GM19324 (cell line): ENCODE measurements around the gene P3H4.

ENCODE experiments used
- ATAC-seq: cut with Tn5 transposase; IDR thresholded peaks from one replicate; pipeline ENCODE4 v1.9.1; 2021; ENCODE audit warnings: mild to moderate bottlenecking, moderate library complexity; ENCODE audit not compliant: unreplicated experiment, low FRiP score

Gene P3H4

DNA sequence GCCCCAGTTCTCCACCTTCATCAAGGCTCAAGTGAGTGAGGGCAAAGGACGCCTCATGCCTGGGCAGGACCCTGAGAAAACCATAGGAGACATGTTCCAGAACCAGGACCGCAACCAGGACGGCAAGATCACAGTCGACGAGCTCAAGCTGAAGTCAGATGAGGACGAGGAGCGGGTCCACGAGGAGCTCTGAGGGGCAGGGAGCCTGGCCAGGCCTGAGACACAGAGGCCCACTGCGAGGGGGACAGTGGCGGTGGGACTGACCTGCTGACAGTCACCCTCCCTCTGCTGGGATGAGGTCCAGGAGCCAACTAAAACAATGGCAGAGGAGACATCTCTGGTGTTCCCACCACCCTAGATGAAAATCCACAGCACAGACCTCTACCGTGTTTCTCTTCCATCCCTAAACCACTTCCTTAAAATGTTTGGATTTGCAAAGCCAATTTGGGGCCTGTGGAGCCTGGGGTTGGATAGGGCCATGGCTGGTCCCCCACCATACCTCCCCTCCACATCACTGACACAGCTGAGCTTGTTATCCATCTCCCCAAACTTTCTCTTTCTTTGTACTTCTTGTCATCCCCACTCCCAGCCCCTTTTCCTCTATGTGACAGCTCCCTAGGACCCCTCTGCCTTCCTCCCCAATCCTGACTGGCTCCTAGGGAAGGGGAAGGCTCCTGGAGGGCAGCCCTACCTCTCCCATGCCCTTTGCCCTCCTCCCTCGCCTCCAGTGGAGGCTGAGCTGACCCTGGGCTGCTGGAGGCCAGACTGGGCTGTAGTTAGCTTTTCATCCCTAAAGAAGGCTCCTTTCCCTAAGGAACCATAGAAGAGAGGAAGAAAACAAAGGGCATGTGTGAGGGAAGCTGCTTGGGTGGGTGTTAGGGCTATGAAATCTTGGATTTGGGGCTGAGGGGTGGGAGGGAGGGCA is 10.7 kb upstream of the P3H4 start:
- no peak for ATAC-seq

DNA sequence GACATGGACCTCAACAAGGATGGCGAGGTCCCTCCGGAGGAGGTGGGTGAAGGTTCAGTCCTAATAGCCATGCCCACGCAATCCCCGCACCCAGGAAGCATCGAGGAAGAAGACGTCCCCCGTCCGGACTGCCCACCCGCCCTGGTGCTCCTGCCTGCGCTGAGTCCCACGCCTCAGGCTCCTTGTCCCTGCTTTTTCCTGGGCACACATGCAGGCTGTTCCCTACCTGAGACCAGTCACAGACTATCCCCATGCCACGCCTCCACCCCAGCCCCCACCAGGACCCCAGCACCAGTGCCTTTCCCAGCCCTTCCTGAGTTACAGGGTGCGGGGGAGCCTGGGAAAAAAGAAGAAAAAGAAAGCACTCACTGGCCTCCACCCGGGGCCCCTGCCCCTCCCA is 10.0 kb upstream of the P3H4 start:
- ATAC-seq: no peak

DNA sequence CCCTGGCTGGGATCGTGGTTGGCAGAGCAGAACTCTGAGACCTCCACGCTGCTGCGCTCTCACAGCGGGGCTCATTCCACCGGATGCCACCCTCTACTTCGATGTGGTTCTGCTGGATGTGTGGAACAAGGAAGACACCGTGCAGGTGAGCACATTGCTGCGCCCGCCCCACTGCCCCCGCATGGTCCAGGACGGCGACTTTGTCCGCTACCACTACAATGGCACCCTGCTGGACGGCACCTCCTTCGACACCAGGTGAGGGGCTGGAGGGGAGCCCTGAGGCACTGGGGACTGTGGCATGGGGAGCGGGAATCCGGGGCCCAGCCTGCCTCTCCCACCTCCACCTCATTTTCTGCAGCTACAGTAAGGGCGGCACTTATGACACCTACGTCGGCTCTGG is 6.3 kb upstream of the P3H4 start:
- ATAC-seq: no peak

DNA sequence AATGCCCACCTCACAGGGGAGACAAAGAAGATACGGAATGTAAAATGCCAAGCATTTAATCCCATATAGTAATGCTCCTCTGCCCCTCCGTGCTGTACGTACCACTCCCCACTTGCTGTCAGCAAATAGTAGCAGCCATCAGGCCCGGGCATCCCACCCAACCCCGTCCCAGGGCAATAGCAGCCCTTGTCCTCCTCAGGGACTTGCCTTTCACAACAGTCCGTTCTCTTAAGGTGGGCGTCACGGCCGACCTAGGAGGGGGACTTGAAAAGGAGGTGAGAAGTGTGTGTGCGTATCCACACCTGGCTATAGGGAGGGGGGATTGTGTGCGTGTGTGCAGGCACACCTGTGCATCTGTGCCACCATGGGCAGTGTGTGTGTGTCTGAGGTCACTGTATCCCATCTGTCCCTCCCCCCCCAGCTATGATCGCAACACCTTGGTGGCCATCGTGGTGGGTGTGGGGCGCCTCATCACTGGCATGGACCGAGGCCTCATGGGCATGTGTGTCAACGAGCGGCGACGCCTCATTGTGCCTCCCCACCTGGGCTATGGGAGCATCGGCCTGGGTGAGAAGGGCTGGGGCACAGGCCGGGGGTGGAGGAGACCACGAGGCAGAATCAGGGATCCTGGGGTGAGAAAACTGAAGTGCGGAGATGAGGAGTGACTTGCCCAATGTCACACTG is 5.0 kb upstream of the P3H4 start:
- ATAC-seq: no peak

DNA sequence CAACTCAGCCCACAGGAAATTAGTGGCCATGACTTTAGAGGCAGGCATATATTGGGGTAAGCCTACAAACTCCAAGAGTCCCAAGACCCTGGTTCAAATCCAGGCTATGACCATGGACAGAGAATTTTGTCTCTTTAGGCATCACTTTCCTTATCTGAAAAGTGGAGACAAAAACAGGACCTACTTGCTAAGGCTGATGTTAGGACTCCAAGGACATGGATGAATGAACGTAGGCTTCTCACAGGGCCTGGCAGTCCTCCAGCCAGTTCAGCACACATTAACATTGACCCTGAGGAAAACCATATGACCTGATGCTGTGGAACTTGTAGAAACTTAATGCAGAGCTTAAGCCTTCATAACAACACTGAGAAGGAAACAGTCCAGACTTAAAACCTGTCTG is 2.4 kb upstream of the P3H4 start:
- no peak for ATAC-seq

DNA sequence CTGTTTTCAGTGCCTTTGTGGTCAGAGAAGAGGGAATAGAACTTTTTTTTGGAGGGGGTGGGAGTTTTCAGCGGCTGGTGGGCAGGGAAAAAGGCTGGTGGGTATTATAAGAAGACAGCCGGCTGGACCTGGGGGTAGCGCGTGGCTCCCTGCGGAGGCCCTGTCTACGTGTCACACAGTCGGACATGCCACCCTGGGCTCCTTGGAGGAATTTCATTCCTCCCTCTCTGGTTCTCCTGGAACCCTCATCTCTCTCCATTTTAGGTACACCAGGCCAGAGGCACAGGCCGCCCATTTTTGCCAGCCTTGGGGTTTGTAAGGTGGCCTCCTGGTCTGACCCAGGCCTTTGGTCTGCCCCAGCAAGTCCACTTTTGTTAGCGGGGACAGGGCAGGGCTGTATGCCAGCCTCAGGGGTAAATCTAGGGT is 2.0 kb upstream of the P3H4 start:
- no peak for ATAC-seq

DNA sequence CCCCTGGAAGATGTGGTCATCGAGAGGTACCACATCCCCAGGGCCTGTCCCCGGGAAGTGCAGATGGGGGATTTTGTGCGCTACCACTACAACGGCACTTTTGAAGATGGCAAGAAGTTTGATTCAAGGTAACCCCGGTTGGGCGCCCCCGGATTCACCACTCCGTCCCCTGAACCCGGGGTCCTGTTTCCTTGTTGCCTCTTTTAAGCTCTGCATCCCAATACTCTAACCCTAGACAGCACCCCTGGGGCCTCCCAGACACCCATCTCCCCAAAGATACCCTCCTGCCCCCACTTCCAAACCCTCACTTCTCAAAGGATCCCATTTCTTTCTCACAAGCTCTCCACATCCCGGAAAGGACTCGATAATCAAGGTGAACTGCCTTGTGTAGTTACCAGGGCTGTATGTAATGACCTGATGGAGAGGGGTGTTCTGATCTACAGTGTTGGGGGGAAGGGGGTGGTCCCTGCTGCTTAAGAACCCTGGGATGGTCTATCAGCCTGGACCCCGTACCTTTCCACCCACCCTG is 1.5 kb upstream of the P3H4 start:
- no peak for ATAC-seq

DNA sequence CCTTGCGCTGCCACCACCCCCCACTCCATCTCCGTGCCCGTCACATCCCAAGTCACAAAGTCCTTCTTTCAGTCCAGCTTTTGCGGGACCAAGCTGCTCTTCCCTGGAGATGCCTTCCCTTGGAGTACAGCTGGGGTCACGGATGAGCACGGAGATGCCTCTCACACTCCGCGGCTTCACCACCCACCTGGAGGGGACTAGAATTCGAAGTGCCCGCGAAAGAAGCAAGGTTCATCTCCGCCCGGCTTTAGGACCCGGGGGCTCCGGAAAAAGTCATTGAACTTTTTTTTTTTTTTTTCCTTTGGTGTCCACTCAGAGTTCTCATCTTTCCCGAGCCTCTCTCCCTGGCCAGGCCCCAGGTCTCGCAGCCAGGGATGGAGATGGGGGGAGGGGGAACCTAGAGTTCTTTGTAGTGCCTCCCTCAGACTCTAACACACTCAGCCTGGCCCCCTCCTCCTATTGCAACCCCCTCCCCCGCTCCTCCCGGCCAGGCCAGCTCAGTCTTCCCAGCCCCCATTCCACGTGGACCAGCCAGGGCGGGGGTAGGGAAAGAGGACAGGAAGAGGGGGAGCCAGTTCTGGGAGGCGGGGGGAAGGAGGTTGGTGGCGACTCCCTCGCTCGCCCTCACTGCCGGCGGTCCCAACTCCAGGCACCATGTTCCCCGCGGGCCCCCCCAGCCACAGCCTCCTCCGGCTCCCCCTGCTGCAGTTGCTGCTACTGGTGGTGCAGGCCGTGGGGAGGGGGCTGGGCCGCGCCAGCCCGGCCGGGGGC is 817 bp upstream of the P3H4 start, which contains the start of gene FKBP10:
Gene FKBP10 (plus strand): TSS at position 624 of the 771 bp plus-strand sequence. CDS start 31 bp downstream, at position 655.
- no peak for ATAC-seq

DNA sequence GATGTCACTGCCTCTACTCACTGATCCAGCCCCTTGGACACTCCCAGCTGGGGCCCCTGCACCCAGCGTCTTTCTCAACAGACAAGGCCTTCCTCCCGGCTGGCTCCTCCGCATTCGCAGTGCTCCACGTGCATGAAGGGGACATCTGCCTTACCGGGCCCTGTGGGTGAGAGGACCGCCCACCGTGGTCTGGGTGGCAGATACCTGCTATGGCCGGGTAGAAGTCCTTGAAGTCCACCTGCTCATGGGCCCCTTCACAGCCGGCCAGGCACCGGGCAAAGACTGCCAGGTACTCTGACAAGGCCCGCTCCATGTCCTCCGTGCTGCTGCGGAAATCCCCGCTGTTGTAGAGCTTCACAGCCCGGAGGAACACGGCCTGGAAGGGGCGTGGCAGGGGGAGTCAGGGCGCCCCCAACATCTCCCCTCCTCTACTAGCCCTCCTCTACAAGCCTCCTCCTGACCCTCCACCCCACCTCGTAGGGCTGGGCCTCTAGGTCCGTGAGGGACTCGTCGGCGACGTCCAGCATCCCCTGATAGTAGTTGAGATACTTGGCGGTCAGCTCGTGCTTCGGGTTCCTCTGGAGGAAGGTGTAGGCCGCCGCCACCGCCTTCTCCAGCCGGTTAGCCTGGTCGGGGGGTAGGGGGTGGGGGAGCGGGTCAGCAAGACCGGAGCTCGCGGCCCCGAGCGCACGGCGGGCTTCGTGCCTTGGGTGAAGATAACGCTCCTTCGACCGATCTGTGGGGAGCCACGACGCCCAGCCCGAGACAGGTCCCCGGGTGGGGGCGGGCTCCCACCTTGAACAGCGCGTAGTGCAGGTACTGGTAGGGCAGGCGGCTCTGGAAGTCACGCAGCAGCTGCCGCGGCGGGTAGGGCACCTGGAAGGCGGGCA is 845 bp downstream of the P3H4 start:
- ATAC-seq: peak; percentile 10

DNA sequence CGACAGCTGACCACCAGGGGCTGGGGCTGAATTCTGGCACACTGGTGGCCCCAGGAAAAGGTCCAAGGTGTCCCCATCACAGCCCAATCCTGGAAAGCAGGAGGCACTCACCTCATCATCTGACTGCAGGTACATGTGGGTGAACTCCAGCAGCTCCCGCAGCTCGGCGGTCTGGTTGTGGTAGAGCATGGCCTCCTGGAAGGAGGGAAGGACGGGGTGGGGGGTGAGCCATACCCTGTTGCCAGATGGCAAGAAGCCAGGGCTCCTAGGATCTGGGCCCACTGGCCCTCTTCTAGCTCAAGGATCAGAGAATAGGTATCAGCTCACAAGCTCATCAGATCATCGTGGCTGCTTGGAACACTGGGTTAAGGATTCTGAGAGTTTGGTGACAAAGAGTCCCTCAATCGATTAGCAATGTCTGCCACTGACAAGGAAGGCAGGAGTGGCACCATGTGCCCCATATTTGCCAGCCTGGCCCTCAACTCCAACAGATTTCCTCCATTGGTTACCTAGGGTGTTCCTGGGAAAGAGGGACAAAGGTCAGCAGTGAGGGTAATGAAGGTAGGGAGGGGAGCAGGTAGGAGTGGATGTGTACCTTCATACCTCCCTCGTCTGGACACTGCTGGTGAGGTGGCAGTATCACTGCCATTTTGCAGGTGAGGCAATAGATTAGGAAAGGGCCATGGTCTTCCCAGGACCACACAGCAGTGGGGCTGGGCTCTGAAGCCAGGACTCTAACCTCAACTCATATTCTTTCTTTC is 4.9 kb downstream of the P3H4 start:
- no peak for ATAC-seq

DNA sequence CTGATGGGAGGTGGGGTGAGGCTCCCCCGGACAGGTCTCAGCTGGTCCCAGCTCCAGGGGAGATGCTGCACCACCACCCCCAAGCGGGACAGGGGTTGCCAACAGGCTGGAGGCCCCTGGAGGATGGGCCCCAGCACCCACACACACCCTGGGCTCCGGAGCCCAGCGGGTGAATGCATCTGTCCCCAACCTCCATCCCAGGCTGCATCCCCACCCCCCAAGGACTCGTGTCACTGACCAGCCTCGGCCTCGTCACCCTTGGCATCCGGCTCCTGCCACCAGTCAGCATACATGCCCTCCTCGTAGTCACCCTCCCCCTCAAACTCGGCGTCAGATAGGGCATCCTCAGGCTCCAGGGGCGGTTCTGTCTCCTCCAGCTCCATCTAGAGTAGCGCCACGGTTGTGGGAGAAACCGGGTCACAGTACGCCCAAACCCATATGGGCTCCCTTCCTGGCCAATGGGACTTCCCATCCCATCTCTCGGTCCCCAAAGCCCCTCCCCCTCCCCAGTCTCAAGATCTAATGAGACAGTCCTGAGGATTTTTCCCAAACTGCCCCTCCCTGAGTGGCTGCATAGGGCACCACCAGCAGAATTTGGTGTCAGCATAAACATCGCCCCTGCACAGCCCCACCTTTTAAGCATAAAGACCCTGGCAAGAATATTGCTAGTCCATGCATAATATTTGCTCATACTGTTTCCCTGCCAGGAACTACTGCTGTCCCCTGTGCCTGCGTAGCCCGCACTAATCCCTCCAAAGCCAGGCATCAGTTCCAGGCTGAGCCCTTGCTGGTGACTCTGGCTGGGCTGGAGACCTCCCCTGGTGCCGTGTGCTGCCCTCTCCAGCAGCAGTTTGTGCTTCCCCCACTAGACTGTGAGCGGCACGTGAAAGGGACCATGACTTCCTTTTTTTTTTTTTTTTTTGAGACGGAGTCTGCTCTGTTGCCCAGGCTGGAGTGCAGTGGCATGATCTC is 8.4 kb downstream of the P3H4 start:
- ATAC-seq: no peak

DNA sequence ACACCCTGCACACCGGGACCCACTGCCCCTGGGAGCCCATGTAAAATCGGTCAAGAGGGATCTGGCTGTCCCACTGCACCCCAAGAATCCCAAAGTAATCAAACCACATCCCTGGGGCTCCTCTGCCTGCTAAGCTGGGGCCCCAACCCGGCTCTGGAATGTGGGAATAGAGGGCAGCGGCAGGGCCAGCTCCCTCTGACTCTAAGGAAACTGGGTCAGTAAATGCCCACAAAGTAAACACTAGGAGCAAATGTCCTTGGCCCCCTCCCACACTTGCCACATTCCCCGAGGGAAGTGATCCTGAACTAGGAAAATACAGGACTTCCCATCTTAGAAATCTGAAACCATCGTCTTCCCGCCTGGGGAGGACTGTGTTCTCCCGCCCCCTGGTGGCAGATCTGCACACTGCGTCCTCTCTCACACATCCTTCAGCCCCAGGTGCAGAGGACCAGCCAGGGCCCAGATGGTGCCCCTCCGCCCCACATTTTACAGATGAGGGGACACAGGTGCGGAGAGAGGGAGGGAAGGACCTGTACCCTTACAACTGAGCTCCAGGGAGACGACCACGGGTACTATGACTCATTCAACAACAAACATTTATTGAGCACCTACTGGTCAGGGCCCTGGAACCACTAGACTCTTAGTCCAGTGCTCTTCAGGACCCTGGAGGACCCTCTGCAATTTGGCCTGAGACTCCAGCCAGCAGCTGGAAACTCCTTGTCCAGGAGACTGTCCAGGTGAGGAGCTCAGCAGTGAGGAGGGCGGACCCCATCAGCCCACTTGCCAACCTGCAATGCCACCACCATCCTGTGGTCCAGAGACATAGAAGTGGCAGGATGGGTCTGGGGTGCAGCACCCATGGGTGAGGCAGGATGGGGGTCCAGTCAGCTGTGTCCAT is 10.1 kb downstream of the P3H4 start:
- no peak for ATAC-seq

DNA sequence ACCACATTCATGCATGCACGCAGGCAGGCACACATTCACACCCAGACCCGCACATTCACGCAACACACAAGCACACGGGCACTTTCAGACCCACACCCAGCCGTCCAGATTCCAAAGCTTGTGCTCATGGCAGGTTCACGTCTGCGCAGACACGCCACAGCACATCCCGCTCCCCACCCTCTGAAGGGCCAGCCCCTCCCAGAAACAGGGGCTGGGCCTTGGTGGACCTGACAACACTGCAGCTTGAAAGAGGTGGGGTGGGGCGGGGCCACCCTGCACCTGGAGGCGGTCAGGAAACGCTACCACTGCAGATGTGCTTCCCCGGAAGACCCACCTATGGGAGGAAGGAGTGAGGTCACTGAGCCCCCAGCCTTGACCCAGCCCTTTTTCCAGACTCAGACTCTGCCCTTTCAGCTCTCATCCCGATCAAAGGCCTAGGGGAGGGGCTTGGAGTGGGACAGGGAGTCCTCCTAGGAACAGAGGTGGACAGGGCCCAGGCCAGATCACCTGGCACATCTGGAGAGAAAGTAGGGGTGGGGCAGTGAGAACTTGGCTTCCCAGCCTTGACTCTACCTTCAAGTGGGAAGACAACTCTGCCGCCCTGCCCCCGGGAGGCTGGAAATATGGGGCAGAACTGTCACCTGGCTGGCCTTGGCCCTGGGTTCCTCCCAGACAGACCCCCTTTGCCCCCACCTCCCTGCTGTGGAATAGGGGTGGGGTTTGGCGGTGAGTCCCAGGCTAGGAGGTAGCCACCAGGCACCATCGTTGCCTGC is 11.0 kb downstream of the P3H4 start:
- no peak for ATAC-seq

DNA sequence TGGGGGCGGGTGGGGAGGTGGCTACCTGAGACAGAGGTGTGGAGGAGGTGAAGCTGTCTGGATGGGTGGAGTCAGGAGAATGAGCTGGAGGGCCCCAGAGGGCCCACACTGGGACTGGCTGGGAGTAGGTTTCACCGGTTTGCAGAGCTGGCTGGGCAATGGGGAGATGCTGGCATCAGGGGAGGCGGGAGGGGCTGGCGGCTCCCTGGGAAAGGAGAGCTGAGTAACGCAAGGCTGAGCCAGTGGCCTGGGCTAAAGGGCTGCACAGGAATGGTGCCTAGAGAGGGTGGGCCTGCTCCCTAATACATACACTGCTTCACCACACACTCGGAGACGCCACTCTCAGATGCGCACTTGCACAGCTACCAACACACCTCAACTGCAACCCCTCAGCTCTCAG is 12.4 kb downstream of the P3H4 start:
- no peak for ATAC-seq

DNA sequence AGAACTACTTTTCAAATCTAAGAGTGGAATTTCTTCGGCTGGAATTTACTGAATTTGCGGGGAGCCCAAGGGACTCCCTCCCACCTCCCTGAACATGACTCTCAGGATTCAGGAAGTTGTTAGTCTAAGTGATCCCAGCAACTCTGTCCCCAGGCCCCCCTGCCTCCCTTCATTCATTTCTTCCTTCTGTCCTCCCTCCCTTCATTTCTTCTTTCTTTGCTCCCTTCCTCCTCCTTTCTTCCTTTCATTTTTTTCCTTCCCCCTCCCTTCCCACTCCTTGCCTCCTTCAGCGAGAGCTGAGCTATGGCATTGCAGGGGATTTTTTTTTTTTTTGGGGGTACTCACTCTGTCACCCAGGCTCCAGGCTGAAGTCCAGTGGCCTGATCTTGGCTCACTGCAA is 14.4 kb downstream of the P3H4 start:
- ATAC-seq: no peak
